ENCODE results near the gene FRS3.

FRS3 gene

GRCh38 chr6:41805830-41806774 lies 26.4 kb upstream of the FRS3 start:
- H3K4me3 ChIP-seq (ENCODE audit: low read length) = no peak overlapping the region
- TF ChIP-seq CTCF (conservative IDR thresholded peaks at IDR 0.05; ENCODE audit: low read depth, low read length) = no peak
- DNase-seq (ENCODE audit: low read depth) = no peak

GRCh38 chr6:41801380-41801779 lies 21.7 kb upstream of the FRS3 start:
- no peak for DNase-seq (ENCODE audit: low read depth)
- TF ChIP-seq CTCF (conservative IDR thresholded peaks at IDR 0.05; ENCODE audit: low read depth, low read length) = peak; percentile 75
- no peak overlapping the region for H3K4me3 ChIP-seq (ENCODE audit: low read length)

GRCh38 chr6:41799559-41799911 lies 19.8 kb upstream of the FRS3 start:
- no peak for TF ChIP-seq CTCF (conservative IDR thresholded peaks at IDR 0.05; ENCODE audit: low read depth, low read length)
- no peak for DNase-seq (ENCODE audit: low read depth)
- H3K4me3 ChIP-seq (ENCODE audit: low read length) = no peak overlapping the region

GRCh38 chr6:41798901-41799558 lies 19.3 kb upstream of the FRS3 start:
- TF ChIP-seq CTCF (conservative IDR thresholded peaks at IDR 0.05; ENCODE audit: low read depth, low read length) = no peak
- DNase-seq (ENCODE audit: low read depth) = no peak
- no peak overlapping the region for H3K4me3 ChIP-seq (ENCODE audit: low read length)

- H3K4me3 ChIP-seq (ENCODE audit: low read length) = no peak overlapping the region
- no peak for TF ChIP-seq CTCF (conservative IDR thresholded peaks at IDR 0.05; ENCODE audit: low read depth, low read length)
- DNase-seq (ENCODE audit: low read depth) = no peak
Measured at GRCh38 chr6:41796474-41796873, 16.8 kb upstream of the FRS3 start.

GRCh38 chr6:41791984-41792383 lies 12.3 kb upstream of the FRS3 start:
- H3K4me3 ChIP-seq (ENCODE audit: low read length) = no peak overlapping the region
- no peak for TF ChIP-seq CTCF (conservative IDR thresholded peaks at IDR 0.05; ENCODE audit: low read depth, low read length)
- no peak for DNase-seq (ENCODE audit: low read depth)

- DNase-seq (ENCODE audit: low read depth) = no peak
- no peak for TF ChIP-seq CTCF (conservative IDR thresholded peaks at IDR 0.05; ENCODE audit: low read depth, low read length)
- H3K4me3 ChIP-seq (ENCODE audit: low read length) = no peak overlapping the region
Measured at GRCh38 chr6:41791305-41791704, 11.6 kb upstream of the FRS3 start.
